Hypothalamus (tissue), 51 donors: ENCODE data around the gene ELMOD3.
"Not testable (repeated sequence)": the region's sequence is repeated elsewhere in the genome, so short reads cannot be mapped to it uniquely, and the experiment has no call there.

Experiments
- DNase-seq, 51 donors: peaks; one replicate each; lab custom pipeline; 2025; lab: John Stamatoyannopoulos, UW

The ELMOD3 gene

GRCh38 chr2:85354286-85355072 is at the start of gene ELMOD3, which contains the start of gene RETSAT:
TSS of gene ELMOD3 (plus strand) at chr2:85354769. CDS start at chr2:85357199, 2,430 bp downstream.
TSS of gene RETSAT (minus strand) at chr2:85354528. CDS start at chr2:85354507, 21 bp downstream.
- DNase-seq: peak; percentile 67 to 98 (median 93)

GRCh38 chr2:85307527-85307897 is 47.1 kb upstream of the ELMOD3 start:
- DNase-seq: no peak

- DNase-seq: no peak
Measured at GRCh38 chr2:85308201-85308600, 46.4 kb upstream of the ELMOD3 start.

- DNase-seq: peak in 36 of 51 donors; percentile 11 to 78 (median 39)
Measured at GRCh38 chr2:85308896-85309555, 45.5 kb upstream of the ELMOD3 start.

GRCh38 chr2:85309699-85310321 is 44.8 kb upstream of the ELMOD3 start:
- DNase-seq: peak in 5 of 51 donors; percentile 9 to 27 (median 15)

- DNase-seq: no peak
Measured at GRCh38 chr2:85310330-85310729, 44.2 kb upstream of the ELMOD3 start.

GRCh38 chr2:85312404-85312803 is 42.2 kb upstream of the ELMOD3 start:
- no peak for DNase-seq

- no peak for DNase-seq
Measured at GRCh38 chr2:85314884-85315242, 39.7 kb upstream of the ELMOD3 start.

- not testable (repeated sequence) for DNase-seq
Measured at GRCh38 chr2:85315921-85316320, 38.6 kb upstream of the ELMOD3 start.

GRCh38 chr2:85318222-85319074 is 36.1 kb upstream of the ELMOD3 start:
- DNase-seq: no peak

- no peak for DNase-seq
Measured at GRCh38 chr2:85319796-85320195, 34.8 kb upstream of the ELMOD3 start.

GRCh38 chr2:85323351-85323987 is 31.1 kb upstream of the ELMOD3 start:
- DNase-seq: no peak

GRCh38 chr2:85323988-85324367 is 30.6 kb upstream of the ELMOD3 start:
- DNase-seq: not testable (repeated sequence)

- no peak for DNase-seq
Measured at GRCh38 chr2:85324639-85325465, 29.7 kb upstream of the ELMOD3 start.

GRCh38 chr2:85325466-85325811 is 29.1 kb upstream of the ELMOD3 start:
- no peak for DNase-seq

- DNase-seq: peak in 4 of 51 donors; percentile 2 to 32 (median 22)
Measured at GRCh38 chr2:85326406-85327159, 28.0 kb upstream of the ELMOD3 start.

- DNase-seq: peak in 19 of 51 donors; percentile 15 to 70 (median 52)
Measured at GRCh38 chr2:85327160-85327821, 27.3 kb upstream of the ELMOD3 start.
